HG02678 (cell line): ENCODE results near the gene CPXM2.

Experiments used
- ATAC-seq: cut with Tn5 transposase; IDR thresholded peaks from one replicate; pipeline ENCODE4 v1.9.1; 2021; ENCODE audit warnings: mild to moderate bottlenecking, moderate library complexity; ENCODE audit not compliant: unreplicated experiment

CPXM2 gene

GRCh38 chr10:123778719-123779517 lies 112.7 kb downstream of the CPXM2 start:
- no peak for ATAC-seq

DNA sequence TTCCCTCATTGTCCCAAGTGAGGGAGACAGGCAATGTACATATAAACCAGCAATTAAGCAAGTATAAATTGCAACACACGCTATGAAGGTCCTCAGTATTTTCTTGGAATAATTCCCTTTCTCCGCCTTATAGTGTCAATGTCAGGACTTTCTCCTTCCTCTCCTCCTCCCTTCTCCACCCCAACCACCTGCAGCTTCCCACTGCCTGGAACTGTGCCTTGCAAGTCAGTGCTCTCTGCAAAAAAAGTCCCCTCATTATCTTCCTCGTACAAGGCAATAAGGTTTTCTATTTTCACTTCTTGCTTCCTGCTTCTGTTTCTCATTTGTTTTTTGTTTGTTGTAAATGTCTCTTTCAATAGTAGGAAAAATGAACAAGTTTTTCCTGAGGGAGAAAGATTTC lies 113.7 kb downstream of the CPXM2 start:
- ATAC-seq, result no peak

DNA sequence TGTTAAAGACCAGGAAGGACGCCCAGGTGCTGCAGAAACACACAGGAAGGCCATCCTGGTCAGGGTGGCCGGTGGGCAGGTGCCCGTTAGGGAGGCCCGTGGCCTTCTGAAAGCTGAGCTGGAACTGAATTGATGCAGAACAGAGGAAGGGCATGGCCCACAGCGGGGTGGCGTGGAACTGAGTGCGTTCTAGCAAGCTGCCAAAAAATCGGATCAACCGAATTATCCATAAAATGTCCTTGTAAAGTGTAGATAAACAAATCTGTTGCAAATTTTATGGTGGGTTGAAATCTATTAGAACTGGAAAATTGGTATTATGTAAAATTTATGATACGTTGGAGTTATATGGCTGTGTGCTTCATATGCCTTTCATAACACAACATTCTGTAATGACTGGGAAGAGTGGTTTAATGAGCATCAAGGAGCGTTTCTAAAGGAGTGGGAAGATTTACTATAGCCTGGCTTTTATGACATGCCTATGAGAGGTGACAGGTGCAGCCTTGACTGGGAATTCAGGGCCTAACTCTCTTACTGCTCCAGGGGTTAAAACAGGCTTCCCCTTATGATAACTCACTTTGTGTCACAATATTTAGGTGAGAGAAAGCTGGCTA lies 117.4 kb downstream of the CPXM2 start:
- ATAC-seq, result no peak

DNA sequence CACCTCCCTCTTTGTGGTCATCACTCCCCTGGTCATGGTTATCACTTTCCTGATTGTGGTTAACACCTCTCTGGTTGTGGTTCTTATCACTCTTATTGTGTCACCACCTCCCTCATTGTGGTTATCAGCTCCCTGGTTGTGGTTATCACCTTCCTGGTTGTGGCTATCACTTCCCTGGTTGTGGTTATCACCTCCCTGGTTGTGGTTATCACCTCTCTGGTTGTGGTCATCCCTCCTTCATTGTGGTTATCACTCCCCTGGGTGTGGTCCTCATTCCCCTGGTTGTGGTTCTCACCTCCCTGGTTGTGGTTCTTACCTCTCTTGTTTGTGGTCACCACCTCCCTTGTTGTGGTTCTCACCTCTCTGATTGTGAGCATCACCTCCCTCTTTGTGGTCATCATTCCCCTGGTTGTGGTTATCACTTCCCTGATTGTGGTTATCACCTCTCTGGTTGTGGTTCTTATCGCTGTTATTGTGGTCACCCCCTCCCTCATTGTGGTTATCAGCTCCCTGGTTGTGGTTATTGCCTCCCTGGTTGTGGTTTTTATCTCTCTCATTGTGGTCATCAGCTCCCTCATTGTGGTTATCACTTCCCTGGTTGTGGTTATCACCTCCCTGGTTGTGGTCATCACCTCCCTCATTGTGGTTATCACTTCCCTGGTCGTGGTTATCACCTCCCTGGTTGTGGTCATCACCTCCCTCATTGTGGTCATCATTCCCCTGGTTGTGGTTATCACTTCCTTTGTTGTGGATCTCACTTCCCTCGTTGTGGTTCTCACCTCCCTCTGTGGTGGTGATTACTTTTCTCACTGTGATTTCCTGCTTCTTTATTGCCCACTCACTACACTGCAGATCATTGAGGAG lies 118.7 kb downstream of the CPXM2 start:
- ATAC-seq, result no peak

DNA sequence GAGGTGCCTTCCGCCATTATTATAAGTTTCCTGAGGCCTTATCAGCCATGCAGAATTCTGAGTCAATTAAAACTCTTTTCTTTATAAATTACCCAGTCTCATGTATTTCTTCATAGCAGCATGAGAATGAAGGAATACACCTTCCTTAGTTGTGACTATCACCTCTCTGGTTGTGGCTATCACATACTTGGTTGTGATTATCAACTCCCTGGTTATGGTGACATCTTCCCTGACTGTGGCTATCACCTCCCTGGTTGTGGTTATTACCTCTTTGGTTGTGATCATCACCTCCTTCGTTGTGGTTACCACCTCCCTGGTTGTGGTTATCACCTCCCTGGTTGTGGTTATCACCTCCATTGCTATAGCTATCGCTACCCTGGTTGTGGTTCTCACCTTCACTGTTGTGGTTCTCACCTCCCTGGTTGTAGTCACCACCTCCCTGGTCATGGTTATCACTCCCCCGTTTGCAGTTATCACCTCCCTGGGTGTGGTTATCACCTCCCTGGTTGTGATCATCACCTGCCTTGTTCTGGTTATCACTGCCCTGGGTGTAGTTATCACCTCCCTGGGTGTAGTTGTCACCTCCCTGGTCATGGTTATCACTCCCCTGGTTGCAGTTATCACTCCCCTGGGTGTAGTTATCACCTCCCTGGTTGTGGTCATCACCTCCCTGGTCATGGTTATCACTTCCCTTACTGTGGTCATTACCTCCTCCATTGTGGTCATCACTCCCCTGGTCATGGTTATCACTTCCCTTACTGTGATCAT lies 119.5 kb downstream of the CPXM2 start:
- ATAC-seq, result no peak

DNA sequence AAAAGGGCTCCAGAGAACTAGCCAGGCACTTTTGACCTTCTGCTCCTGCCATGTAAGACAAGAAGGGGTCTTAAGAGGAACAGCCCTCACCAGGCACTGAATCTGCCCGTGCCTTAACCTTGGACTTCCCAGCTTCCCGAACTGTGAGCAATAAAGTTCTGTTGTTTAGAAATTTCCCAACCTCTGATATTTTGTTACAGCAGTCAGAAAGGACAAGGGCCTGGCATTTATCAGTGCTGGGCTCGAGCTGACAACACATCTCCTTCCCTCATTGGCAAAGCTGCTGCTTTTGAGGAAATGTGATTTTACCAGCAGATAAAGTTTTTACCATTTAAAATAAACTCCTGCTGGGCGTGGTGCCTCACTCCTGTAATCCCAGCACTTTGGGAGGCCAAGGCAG lies 122.0 kb downstream of the CPXM2 start:
- ATAC-seq, result no peak

DNA sequence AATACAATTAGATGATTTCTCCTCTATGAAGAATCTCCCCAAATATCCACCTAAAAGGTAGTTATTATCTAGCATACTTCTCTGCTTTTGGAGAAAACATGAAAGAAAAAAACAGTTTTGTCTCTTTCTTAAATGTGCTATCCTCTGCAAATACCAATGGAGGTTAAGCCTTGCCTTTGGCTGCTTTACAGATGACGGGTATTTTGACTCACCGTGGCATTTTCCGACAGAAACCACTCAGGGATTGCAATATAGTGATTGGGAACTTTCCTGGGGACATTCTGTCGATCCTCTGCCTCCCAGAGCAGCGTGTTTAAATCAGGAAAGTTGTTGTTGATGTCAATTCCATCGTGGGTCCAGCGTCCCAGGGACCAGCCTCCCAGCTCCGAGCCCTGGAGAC lies 124.8 kb downstream of the CPXM2 start:
- ATAC-seq, result no peak

DNA sequence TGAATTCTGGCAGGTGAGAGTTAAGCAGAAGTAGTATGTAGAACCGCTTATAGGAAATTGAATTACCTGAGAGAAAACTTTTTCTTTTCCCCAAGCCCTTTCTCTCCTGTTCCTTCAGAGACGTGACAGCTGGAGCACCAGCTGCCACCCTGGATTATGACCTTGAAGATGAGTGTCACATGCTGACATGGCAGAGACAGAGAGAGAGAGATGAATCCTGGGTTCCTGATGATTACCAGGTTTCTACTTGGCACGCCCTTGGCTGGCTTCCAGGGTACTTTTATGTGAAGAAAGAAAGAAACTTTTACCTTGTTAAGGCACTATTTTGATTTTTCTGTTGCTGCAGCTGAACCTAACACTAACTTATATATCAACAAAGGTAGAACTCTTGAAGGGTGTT lies 125.6 kb downstream of the CPXM2 start:
- no peak for ATAC-seq

- no peak for ATAC-seq
Observed at GRCh38 chr10:123761666-123762230, 129.9 kb downstream of the CPXM2 start.

DNA sequence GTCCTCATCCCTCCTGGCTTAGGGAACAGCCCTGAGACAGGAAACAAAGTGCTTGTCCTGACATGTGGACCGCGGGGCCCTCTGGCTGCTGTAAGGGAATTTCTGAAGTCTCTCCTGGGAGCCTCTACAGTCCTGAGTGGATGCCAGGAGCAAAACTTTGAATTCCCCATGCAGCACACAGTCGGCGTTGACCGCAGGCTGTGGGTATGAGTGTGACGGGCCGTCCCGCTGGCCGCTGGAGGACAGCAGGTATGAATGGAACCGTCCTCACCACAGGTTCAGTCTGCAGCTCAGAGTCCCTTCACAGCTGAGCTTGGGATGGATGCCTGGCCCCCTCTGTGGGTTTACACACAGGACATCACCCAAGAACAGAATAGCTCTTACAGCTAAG lies 130.6 kb downstream of the CPXM2 start:
- ATAC-seq, result no peak

DNA sequence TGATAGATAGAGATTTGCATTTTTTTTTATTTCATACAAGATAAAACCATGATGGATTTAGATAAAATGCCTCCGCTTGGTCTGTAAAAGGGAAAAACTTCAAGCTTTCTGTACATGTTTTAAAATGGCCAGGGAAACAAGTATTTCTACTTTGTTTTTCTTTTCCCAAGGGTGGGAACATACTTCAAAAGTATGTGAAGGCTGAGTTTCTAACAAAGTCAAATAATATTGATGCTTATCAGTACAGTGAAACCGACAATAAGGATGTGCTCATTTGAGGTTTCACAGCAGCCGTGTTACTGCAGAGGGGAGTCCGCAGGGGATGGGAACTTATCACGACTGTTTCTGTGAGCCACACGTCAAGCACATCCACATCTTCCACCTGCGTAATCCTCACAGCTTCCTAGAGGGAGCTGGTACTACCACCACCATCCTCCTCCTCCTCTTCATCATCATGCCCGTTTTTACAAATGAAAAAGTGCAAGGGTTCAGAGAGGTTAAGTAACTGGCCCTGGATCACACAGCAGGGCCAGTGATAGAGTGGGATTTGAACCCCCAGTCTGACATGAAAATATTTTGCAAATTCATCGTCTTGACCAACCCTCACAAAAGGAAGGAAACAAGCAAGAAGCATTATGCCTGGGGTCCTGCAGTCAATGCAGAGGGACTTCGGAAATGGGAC lies 131.1 kb downstream of the CPXM2 start:
- no peak for ATAC-seq

GRCh38 chr10:123759501-123760031 lies 132.0 kb downstream of the CPXM2 start:
- no peak for ATAC-seq

DNA sequence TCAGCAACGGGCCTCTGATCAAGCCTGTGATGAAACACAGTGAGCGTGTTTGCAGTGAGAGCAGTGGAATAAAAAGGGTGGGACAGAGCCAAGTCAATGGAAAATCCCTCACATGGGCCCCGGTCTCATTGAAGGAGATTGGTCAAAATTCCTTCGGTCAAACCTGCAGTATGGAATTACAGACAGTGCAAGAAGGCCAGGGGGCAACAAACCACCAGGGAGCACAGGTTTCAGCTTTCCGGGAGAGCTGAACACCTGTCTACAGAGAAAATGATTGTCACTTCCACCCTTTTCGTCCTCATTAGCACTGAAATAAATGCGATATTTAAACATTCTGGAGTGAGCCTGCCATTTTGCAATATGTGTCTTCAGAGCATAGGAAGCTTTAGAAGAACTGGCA lies 132.6 kb downstream of the CPXM2 start:
- no peak for ATAC-seq

DNA sequence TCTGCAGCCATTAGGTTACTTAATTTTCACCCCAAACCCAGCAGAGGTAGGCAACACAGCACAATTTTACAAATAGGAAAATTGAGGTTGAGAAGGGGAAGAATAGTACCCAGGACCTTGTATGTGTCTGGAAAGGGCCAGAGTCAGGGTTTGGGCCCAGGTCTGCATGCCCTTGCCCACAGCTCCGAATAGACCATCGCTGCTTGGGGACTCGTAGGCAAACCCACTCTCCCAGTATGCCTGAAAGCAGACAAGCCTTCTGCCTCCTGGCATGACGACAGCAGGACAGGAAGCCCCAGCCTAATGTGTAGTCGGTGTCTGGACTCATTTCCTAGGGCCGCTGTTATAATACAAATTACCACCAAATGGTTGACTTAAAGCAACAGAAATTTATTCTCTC lies 133.8 kb downstream of the CPXM2 start:
- no peak for ATAC-seq

- no peak for ATAC-seq
Observed at GRCh38 chr10:123755061-123755460, 136.5 kb downstream of the CPXM2 start.

- no peak for ATAC-seq
Observed at GRCh38 chr10:123754123-123754522, 137.5 kb downstream of the CPXM2 start.

DNA sequence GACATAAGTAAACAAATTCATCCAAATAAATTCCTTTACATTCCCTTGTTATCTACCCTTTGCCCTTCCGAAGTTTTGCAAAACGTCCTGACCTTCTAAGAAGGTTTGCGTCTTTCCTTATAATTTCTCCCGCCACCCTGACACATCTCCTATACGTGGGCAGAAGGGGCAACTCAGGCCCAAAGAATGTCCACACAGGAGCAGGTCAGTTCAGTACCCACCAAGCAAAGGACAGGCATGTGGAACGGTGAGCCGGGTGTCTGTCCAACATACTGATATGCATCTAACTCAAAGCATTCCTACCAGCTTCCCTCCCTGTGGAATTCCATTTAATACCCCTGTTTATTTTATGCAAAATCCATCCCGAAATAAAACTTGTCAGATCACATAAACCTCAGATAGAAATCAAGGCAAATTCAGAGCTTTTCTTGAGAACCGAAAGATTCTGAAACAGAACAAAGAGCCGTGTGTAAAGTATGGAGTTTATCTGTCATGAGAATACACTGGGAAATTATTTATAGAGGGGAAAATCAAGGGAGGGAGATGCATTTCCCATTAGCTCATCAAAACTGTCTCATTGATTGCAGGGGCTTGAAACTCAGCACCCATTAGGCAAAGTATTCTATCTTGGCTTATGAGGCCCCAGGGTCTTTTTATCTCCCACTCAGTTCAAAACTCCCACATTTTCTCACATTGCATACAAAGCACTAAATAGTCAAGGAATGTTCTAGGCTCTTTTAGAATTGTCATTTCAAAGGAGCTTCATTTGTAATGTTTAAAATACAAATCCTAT lies 140.1 kb downstream of the CPXM2 start:
- ATAC-seq, result no peak

DNA sequence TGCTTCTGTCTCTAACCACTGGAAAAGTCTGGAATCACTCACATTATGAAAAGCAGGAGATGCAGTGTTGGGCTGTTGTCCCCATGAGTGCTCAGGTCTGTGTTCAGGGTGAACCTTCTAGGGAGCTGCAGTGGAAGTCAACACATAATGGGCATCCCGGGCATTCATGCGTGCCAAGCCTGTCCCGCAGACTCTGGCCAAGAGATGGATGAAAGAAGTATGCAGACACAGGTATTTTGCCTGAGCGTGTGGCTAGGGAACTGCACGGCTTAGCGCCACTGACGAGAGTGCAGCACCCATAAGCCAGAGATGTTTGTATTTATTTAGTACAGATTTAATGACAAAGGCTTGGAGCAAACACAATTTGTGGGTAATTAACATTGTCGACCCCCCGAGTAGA lies 140.7 kb downstream of the CPXM2 start:
- ATAC-seq, result no peak

DNA sequence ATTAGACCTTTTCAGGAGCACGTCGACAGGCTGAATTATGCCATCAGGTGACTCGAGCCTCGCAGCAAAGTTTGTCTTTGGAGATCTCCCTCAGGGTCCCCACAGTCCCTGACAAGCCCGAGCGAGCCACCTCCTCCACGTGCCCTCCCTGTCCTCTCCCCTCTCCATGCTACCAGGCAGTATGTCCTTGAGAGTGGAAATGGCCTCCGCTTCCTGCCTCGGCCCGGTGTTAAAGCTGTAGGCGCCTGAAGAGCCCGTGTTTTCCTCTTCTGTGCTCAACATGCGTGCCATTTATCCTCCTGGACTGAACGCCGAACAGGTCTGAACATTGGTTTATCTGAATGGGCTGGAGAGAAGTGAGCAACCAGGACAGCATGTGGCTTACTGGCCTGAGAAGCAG lies 142.9 kb downstream of the CPXM2 start:
- no peak for ATAC-seq
